Fibroblast of lung (primary cell): ENCODE measurements around the gene HPS5.
"Not testable (repeated sequence)": the region's sequence is repeated elsewhere in the genome, so short reads cannot be mapped to it uniquely, and the experiment has no call there.

ENCODE experiments used
- CTCF ChIP-seq, 2 donors: IDR thresholded peaks in 1 of 2; conservative IDR thresholded peaks in 1 of 2; 1 replicate in 1 of 2; 2 replicates in 1 of 2; pipeline ENCODE4 v1.5.1; 2011 to 2012; ENCODE audit warnings: low read length in 2 of 2, control low read depth in 1 of 2, inconsistent platforms in 1 of 2, low read depth in 1 of 2, mild to moderate bottlenecking in 1 of 2
- EZH2 ChIP-seq: IDR thresholded peaks from 2 replicates; pipeline ENCODE4 v1.5.1; 2012; ENCODE audit warnings: low read length, control low read depth, mild to moderate bottlenecking; ENCODE audit errors: missing control alignments

GRCh38 chr11:18247191-18247581 is 74.8 kb downstream of the HPS5 start:
- not testable (repeated sequence) for TF ChIP-seq CTCF (conservative IDR thresholded peaks at IDR 0.05 in 1 of 2, IDR thresholded peaks at IDR 0.05 in 1 of 2; ENCODE audit: low read depth in 1 of 2, low read length in 2 of 2); EZH2
